Left renal pelvis (tissue), 4 donors: Measurements from ENCODE around the gene SEC14L3. TPM values are rescaled to one million over a fixed set of nuclear protein-coding genes. Genes with fewer than 3 reads are reported as not detected.

Source experiments
- DNase-seq, 4 donors: peaks; one replicate each; pipeline ENCODE4 v3.0.0-alpha.2; 2013; ENCODE audit warnings: low read depth in 4 of 4, low spot score in 3 of 4
- polyA plus RNA-seq, 4 donors: library from polyadenylated mRNA; unstranded; fragments of 120-200 nt; gene quantifications; one replicate each; pipeline ENCODE4 v1.2.1, GENCODE V29; 2013; ENCODE audit not compliant: insufficient read length in 4 of 4

The SEC14L3 gene
- polyA plus RNA-seq, 4 donors, result 0.07 to 0.09 TPM; not detected in 2

GRCh38 chr22:30424534-30425326, 47.1 kb downstream of the SEC14L3 start:
- no peak for DNase-seq

- peak; percentile 99 to 100 (median 100) for DNase-seq
These were observed 47.8 kb downstream of the SEC14L3 start for GRCh38 chr22:30423959-30424533.

GRCh38 chr22:30423301-30423958, 48.4 kb downstream of the SEC14L3 start:
- DNase-seq, result no peak

- DNase-seq, result no peak
These were observed 49.1 kb downstream of the SEC14L3 start for GRCh38 chr22:30422481-30423300.

GRCh38 chr22:30421695-30422480, 49.9 kb downstream of the SEC14L3 start:
- DNase-seq, result no peak

- no peak for DNase-seq
These were observed 51.3 kb downstream of the SEC14L3 start for GRCh38 chr22:30420347-30421125.

GRCh38 chr22:30416837-30417236, 55.0 kb downstream of the SEC14L3 start:
- DNase-seq, result no peak

- DNase-seq, result no peak
These were observed 55.4 kb downstream of the SEC14L3 start for GRCh38 chr22:30416403-30416802.

- DNase-seq, result no peak
These were observed 57.2 kb downstream of the SEC14L3 start for GRCh38 chr22:30414525-30415047.

- no peak for DNase-seq
These were observed 57.9 kb downstream of the SEC14L3 start for GRCh38 chr22:30413745-30414524.

GRCh38 chr22:30413001-30413400, 58.8 kb downstream of the SEC14L3 start:
- no peak for DNase-seq

- no peak for DNase-seq
These were observed 60.0 kb downstream of the SEC14L3 start for GRCh38 chr22:30411780-30412179.

Other genes with a start within 250 kb of the SEC14L3 start
- gene LIF, start 225.3 kb downstream of the SEC14L3 start, polyA plus RNA-seq, result 1 to 10 TPM; 1.6 to 2.3 (median 1.8) TPM
- 1 to 10 TPM in 1 of 4 donors, under 1 TPM in 1, not detected in 2; 0.20 to 2.3 TPM for gene OSM, start 205.2 kb downstream of the SEC14L3 start, polyA plus RNA-seq
- 10 to 100 TPM in 3 of 4 donors, 1 to 10 TPM in 1; 9.0 to 14.4 (median 11.9) TPM for gene CASTOR1, start 182.5 kb downstream of the SEC14L3 start, polyA plus RNA-seq
- 10 to 100 TPM; 12.1 to 19.9 (median 12.8) TPM for gene TBC1D10A, start 145.1 kb downstream of the SEC14L3 start, polyA plus RNA-seq
- gene SF3A1, start 115.1 kb downstream of the SEC14L3 start, polyA plus RNA-seq, result 100 to 1,000 TPM; 133 to 155 (median 150) TPM
- gene CCDC157, start 115.0 kb downstream of the SEC14L3 start, polyA plus RNA-seq, result 1 to 10 TPM; 1.9 to 7.8 (median 5.0) TPM
- 10 to 100 TPM; 17.2 to 27.9 (median 21.2) TPM for gene RNF215, start 84.6 kb downstream of the SEC14L3 start, polyA plus RNA-seq
- 1 to 10 TPM; 4.3 to 8.1 (median 5.9) TPM for gene SEC14L2, start 75.0 kb downstream of the SEC14L3 start, polyA plus RNA-seq
- 10 to 100 TPM in 1 of 4 donors, 1 to 10 TPM in 3; 2.4 to 12.0 (median 8.4) TPM for gene MTFP1, start 46.2 kb downstream of the SEC14L3 start, polyA plus RNA-seq
- 1 to 10 TPM in 1 of 4 donors, under 1 TPM in 3; 0.44 to 1.1 (median 0.68) TPM for gene SEC14L4, start 33.7 kb upstream of the SEC14L3 start, polyA plus RNA-seq
- gene SEC14L6, start 74.7 kb upstream of the SEC14L3 start, polyA plus RNA-seq, result 10 to 100 TPM in 1 of 4 donors, 1 to 10 TPM in 3; 4.2 to 10.0 (median 6.3) TPM
- 10 to 100 TPM in 3 of 4 donors, under 1 TPM in 1; 0.79 to 37.4 (median 23.7) TPM for gene GAL3ST1, start 102.6 kb upstream of the SEC14L3 start, polyA plus RNA-seq
- 10 to 100 TPM; 47.1 to 69.6 (median 66.9) TPM for gene PES1, start 119.9 kb upstream of the SEC14L3 start, polyA plus RNA-seq
- 10 to 100 TPM; 25.8 to 62.3 (median 50.4) TPM for gene TCN2, start 135.2 kb upstream of the SEC14L3 start, polyA plus RNA-seq
- gene SLC35E4, start 163.8 kb upstream of the SEC14L3 start, polyA plus RNA-seq, result 1 to 10 TPM; 1.3 to 2.1 (median 1.5) TPM
- gene DUSP18, start 195.9 kb upstream of the SEC14L3 start, polyA plus RNA-seq, result 10 to 100 TPM in 1 of 4 donors, 1 to 10 TPM in 3; 4.5 to 10.7 (median 6.6) TPM
- gene OSBP2, start 222.9 kb upstream of the SEC14L3 start, polyA plus RNA-seq, result 1 to 10 TPM; 5.8 to 7.9 (median 6.1) TPM